Measurements from ENCODE around the gene AUTS2.

Gene AUTS2

DNA sequence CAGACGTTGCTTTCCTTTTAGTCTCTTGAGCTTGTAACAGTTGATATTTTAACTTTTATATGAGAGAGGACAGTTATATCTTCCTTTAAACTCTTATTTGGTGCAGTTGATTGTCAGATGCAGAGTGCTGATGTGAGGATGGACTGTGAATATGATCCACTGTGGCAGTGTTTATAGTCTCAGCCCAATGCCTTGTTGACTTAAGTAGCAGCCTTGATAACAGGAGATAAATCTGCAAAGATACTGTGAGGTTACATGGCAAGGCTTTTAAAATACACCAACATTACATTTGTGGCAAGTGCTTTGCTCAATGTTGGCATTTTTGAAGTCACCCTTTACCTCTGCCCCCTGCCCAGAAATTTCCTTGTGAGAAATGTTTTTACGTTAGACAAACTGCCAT is 206.7 kb downstream of the AUTS2 start:
- Histone ChIP-seq H3K4me1 (ENCODE audit: control insufficient read depth, insufficient read depth, low read length) (peaks cover 52% of the 10 kb centered on the region), H3K9me3 (ENCODE audit: control insufficient read depth, insufficient read depth, low read depth, low read length) (no peaks in the 10 kb centered on the region), H3K36me3 (ENCODE audit: control insufficient read depth in 2 of 2, insufficient read depth in 1 of 2, low read length in 2 of 2) (no peaks in the 10 kb centered on the region), H3K4me3 (ENCODE audit: low read depth, low read length) (no peak overlapping the region), H3K27ac (ENCODE audit: extremely low read depth, low read depth, low read length) (peak overlapping the region; percentile 55; the same call in 1 of the 2 replicates)
- TF ChIP-seq ZNF133 (tag by site-specific recombination; IDR thresholded peaks at IDR 0.05) (no peak), ZNF843 (tag by site-specific recombination; IDR thresholded peaks at IDR 0.05) (peak; percentile 72), ZNF37A (tag by site-specific recombination; IDR thresholded peaks at IDR 0.05) (no peak), ZNF629 (tag by site-specific recombination; IDR thresholded peaks at IDR 0.05) (no peak), PRDM6 (tag by site-specific recombination; IDR thresholded peaks at IDR 0.05) (0 out of 2 replicates have a peak, but pooled peaks have one; percentile 25), ZNF404 (tag by site-specific recombination; IDR thresholded peaks at IDR 0.05) (no peak), ZBTB1 (tag by site-specific recombination; IDR thresholded peaks at IDR 0.05) (no peak), OVOL3 (tag by site-specific recombination; IDR thresholded peaks at IDR 0.05) (peak; percentile 15; the same call in 1 of the 2 replicates), ZXDB (tag by site-specific recombination; IDR thresholded peaks at IDR 0.05) (peak; percentile 60; the same call in 1 of the 2 replicates), ZNF660 (tag by site-specific recombination; IDR thresholded peaks at IDR 0.05) (no peak), PRDM1 (tag by site-specific recombination; IDR thresholded peaks at IDR 0.05) (no peak), ZNF600 (tag by site-specific recombination; IDR thresholded peaks at IDR 0.05) (no peak), OSR2 (tag by site-specific recombination; IDR thresholded peaks at IDR 0.05) (peak; percentile 75), TRIM28 (IDR thresholded peaks at IDR 0.05; ENCODE audit: borderline replicate concordance, low read length) (peak; percentile 52; the same call in 1 of the 2 replicates), MEIS1 (CRISPR knock-in tag; IDR thresholded peaks at IDR 0.05; ENCODE audit: borderline replicate concordance) (no peak), ZBTB17 (tag by site-specific recombination; IDR thresholded peaks at IDR 0.05) (peak; percentile 49), FEZF1 (tag by site-specific recombination; IDR thresholded peaks at IDR 0.05) (peak; percentile 39; the same call in 1 of the 2 replicates), ZNF146 (tag by site-specific recombination; IDR thresholded peaks at IDR 0.05) (no peak), ZNF670 (tag by site-specific recombination; IDR thresholded peaks at IDR 0.05; ENCODE audit: low read depth) (no peak), ZEB2 (tag by site-specific recombination; IDR thresholded peaks at IDR 0.05) (no peak)
- TF ChIP-seq, protein P1, sequence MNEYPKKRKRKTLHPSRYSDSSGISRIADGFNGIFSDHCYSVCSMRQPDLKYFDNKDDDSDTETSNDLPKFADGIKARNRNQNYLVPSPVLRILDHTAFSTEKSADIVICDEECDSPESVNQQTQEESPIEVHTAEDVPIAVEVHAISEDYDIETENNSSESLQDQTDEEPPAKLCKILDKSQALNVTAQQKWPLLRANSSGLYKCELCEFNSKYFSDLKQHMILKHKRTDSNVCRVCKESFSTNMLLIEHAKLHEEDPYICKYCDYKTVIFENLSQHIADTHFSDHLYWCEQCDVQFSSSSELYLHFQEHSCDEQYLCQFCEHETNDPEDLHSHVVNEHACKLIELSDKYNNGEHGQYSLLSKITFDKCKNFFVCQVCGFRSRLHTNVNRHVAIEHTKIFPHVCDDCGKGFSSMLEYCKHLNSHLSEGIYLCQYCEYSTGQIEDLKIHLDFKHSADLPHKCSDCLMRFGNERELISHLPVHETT (tag by site-specific recombination; IDR thresholded peaks at IDR 0.05) = no peak
- ChIA-PET CTCF (interaction anchor here (0.6 to 1.0 kb wide), 2 partner anchors 9 to 120 kb away, joined by 3 to 4 read pairs; no protein-coding TSS in a partner anchor), POLR2A (no interaction called here)

DNA sequence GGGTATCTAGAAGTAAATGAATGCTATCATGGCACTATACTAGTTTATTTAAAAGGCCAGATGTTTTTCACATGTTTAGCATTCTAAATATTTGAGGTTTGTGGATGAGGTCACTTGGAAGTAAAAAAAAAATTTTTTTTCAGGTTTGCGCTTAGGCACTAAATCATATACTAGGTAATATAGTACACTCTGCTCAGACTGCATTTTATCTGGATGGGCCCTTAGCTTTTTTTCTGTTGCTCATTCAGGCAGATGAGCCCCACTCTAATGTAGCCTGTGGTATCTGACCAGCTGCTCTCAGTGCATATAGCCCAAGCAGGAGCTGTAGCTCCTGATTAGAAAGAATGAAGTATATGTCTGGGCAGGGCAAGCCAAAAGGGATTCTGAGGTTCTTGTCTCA is 210.1 kb downstream of the AUTS2 start:
- Histone ChIP-seq H3K4me3 (ENCODE audit: low read depth, low read length) (no peak overlapping the region), H3K36me3 (ENCODE audit: control insufficient read depth in 2 of 2, insufficient read depth in 1 of 2, low read length in 2 of 2) (no peaks in the 10 kb centered on the region), H3K27ac (ENCODE audit: extremely low read depth, low read depth, low read length) (no peak overlapping the region), H3K9me3 (ENCODE audit: control insufficient read depth, insufficient read depth, low read depth, low read length) (no peaks in the 10 kb centered on the region), H3K4me1 (ENCODE audit: control insufficient read depth, insufficient read depth, low read length) (peaks cover 46% of the 10 kb centered on the region)
- CTCF ChIA-PET = interaction anchor here (0.6 to 1.6 kb wide), 4 partner anchors 10 to 710 kb away, joined by 3 to 10 read pairs (median 6); no protein-coding TSS in a partner anchor
- POLR2A ChIA-PET = no interaction called here
- no peak for TF ChIP-seq MEIS1 (CRISPR knock-in tag; IDR thresholded peaks at IDR 0.05; ENCODE audit: borderline replicate concordance)
- TF ChIP-seq ZBTB48 (tag by site-specific recombination; IDR thresholded peaks at IDR 0.05) = no peak
- no peak for TF ChIP-seq GFI1B (tag by site-specific recombination; IDR thresholded peaks at IDR 0.05)
